Suprapubic skin (tissue), 4 donors: ENCODE measurements around the gene FETUB. TPM values are rescaled to one million over a fixed set of nuclear protein-coding genes. Genes with fewer than 3 reads are reported as not detected.

Source experiments
- DNase-seq, 2 donors: peaks; one replicate each; pipeline ENCODE4 v3.0.0-alpha.2; 2019; ENCODE audit warnings: low spot score in 2 of 2
- H3K27ac ChIP-seq: fragments of 200-600 bp; sonication (generic); one replicate; pipeline ENCODE4 v1.5.1; 2019
- H3K27me3 ChIP-seq: fragments of 200-600 bp; sonication (generic); one replicate; pipeline ENCODE4 v1.5.1; 2019
- H3K36me3 ChIP-seq: fragments of 200-600 bp; sonication (generic); one replicate; pipeline ENCODE4 v1.5.1; 2019
- H3K4me1 ChIP-seq: fragments of 200-600 bp; sonication (generic); one replicate; pipeline ENCODE4 v1.5.1; 2019
- H3K4me3 ChIP-seq: fragments of 200-600 bp; sonication (generic); one replicate; pipeline ENCODE4 v1.5.1; 2019; ENCODE audit warnings: mild to moderate bottlenecking
- H3K9me3 ChIP-seq: fragments of 200-600 bp; sonication (generic); one replicate; pipeline ENCODE4 v1.5.1; 2019
- EP300 ChIP-seq: sonication (generic); formaldehyde crosslinking; IDR thresholded peaks from one replicate; pipeline ENCODE4 v1.6.1; 2017; ENCODE audit warnings: antibody characterized with exemption
- POLR2A ChIP-seq, 2 donors: fragments of 450-650 bp; IDR thresholded peaks; one replicate each; pipeline ENCODE4 v1.6.1; 2017; ENCODE audit warnings: antibody characterized with exemption in 2 of 2, mild to moderate bottlenecking in 2 of 2, moderate library complexity in 2 of 2
- POLR2AphosphoS5 ChIP-seq, 3 donors: sonication (generic); formaldehyde crosslinking; IDR thresholded peaks; one replicate each; pipeline ENCODE4 v1.6.1; 2017; ENCODE audit warnings: antibody characterized with exemption in 3 of 3
- WGBS: methylation state at CpG from one replicate; pipeline ENCODE4 v1.1.5; 2018; 5-methylcytosine and 5-hydroxymethylcytosine counted together
- total RNA-seq, 4 donors: library from RNA; depleted of rRNA; stranded (reverse); fragments of >200 nt; gene quantifications; one replicate each; pipeline ENCODE4 v1.1.0, GENCODE V29; 2016
- TF ChIP-seq, protein P1 (sequence below), 2 donors: fragments of 200-600 bp in 1 of 2; fragments of 450-650 bp in 1 of 2; sonication (generic) in 1 of 2; IDR thresholded peaks; one replicate each; pipeline ENCODE4 v1.5.1; 2016 to 2019; ENCODE audit warnings: antibody characterized with exemption in 2 of 2, mild to moderate bottlenecking in 1 of 2, moderate library complexity in 1 of 2

FETUB gene, protein sequence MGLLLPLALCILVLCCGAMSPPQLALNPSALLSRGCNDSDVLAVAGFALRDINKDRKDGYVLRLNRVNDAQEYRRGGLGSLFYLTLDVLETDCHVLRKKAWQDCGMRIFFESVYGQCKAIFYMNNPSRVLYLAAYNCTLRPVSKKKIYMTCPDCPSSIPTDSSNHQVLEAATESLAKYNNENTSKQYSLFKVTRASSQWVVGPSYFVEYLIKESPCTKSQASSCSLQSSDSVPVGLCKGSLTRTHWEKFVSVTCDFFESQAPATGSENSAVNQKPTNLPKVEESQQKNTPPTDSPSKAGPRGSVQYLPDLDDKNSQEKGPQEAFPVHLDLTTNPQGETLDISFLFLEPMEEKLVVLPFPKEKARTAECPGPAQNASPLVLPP
- total RNA-seq, result 10 to 100 TPM in 2 of 4 donors, 1 to 10 TPM in 2; 3.9 to 16.0 (median 10.4) TPM

DNA sequence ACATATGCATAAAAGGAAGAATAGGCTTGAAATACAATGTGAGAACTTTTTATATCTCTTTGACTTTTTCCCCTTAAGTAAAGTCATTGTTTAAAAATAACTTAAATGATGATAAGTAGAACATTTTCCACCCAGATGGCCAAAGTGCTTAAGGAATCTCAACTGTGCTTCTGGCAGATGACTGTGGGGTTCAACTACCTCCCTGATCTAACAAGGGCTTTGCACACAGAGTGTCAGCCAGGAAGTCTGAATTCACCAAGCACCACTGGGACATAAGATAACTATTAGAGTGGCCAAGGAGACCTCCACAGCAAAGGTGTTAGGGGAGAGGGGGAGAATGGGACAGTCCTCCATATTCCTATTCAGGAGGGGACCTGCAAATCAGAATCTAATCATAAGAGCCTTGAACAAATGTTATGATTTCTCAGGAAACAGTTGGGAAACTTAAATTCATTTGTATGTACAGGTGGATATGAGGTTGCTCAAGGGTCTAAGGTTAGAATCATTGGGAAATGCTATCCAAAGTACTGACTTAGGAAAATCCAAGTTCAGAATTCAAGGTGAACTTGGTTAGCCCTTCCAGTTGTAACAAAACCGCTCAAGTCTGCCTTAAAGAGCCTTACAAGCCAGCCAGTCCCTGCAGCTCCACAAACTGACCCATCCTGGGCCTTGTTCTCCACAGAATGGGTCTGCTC, at the start of gene FETUB:
Gene FETUB (plus strand): TSS at position 622 of the 695 bp plus-strand sequence. CDS start 62 bp downstream, at position 684.
- TF ChIP-seq POLR2AphosphoS5 (IDR thresholded peaks at IDR 0.05) (no peak), POLR2A (IDR thresholded peaks at IDR 0.05) (no peak), EP300 (no peak)
- TF ChIP-seq, protein P1, sequence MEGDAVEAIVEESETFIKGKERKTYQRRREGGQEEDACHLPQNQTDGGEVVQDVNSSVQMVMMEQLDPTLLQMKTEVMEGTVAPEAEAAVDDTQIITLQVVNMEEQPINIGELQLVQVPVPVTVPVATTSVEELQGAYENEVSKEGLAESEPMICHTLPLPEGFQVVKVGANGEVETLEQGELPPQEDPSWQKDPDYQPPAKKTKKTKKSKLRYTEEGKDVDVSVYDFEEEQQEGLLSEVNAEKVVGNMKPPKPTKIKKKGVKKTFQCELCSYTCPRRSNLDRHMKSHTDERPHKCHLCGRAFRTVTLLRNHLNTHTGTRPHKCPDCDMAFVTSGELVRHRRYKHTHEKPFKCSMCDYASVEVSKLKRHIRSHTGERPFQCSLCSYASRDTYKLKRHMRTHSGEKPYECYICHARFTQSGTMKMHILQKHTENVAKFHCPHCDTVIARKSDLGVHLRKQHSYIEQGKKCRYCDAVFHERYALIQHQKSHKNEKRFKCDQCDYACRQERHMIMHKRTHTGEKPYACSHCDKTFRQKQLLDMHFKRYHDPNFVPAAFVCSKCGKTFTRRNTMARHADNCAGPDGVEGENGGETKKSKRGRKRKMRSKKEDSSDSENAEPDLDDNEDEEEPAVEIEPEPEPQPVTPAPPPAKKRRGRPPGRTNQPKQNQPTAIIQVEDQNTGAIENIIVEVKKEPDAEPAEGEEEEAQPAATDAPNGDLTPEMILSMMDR (IDR thresholded peaks at IDR 0.05), result no peak
- Histone ChIP-seq H3K27me3 (no peaks in the 10 kb centered on the region), H3K36me3 (no peaks in the 10 kb centered on the region), H3K9me3 (no peaks in the 10 kb centered on the region), H3K27ac (peak within 1 kb of the TSS; percentile 63), H3K4me3 (no peak within 1 kb of the TSS), H3K4me1 (peaks cover 29% of the 10 kb centered on the region)
- 50% methylated on average over 1 of the region's 1 CpG for WGBS
- DNase-seq, result no peak

DNA sequence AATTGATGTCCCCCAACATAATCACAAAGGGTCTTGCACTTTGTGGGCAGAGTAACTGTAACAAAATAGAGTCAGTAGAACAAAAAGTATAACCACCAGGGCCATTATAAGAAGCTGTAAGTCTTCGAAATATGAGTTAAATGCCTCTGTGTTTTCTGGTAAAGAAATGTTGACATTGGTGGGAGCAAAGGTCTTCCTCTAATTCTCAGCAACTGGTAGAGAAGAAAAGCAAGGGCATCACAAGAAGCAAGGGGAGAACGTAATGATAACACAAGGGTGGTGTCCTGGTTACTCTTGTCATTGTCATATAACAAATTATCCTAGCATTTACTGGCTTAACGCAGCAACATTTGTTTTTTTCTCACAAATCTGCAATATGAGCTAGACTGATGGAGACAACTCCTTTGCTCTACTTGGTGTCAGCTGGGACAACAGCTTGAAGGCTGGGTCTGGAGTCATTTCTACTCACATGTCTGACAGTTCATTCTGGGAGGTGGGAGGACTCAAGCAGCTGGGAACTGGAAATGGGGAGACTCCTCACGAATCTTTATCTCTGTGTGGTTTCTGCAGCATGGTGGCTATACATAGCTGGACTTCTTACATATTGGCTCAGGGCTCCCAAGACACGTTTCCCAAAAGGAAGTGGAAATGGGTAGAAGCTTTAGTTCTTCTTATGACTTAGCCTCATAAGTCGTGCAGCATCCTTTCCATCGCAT, 49.5 kb upstream of the FETUB start:
- H3K27me3 ChIP-seq, result no peaks in the 10 kb centered on the region
- 78% methylated on average over 7 of the region's 7 CpGs for WGBS
- H3K27ac ChIP-seq, result no peak overlapping the region
- no peaks in the 10 kb centered on the region for H3K9me3 ChIP-seq
- peaks cover 15% of the 10 kb centered on the region for H3K4me1 ChIP-seq
- DNase-seq, result no peak
- H3K4me3 ChIP-seq, result no peak overlapping the region
- TF ChIP-seq, protein P1 (IDR thresholded peaks at IDR 0.05), result no peak
- TF ChIP-seq POLR2AphosphoS5 (IDR thresholded peaks at IDR 0.05), result no peak
- TF ChIP-seq EP300, result no peak
- TF ChIP-seq POLR2A (IDR thresholded peaks at IDR 0.05), result no peak
- peaks cover 5% of the 10 kb centered on the region for H3K36me3 ChIP-seq

DNA sequence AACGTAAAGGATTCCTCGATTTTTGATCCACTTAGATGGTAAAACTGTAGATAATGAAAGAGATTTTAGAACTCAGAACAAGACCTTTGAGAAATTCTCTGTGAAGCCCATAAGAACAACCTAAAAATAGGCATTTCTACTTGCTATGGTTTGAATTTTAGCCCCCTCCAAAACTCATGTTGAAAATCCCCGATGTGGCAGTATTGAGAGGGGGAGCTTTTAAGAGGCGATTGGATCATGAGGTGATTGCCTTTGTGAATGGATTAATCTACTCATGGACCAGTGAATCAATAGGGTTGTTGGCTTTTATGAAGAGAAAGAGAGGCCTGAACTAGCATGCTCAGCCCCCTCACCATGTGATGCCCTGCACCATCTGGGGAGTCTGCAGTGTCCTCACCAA, 47.5 kb upstream of the FETUB start:
- WGBS, result 92% methylated on average over 4 of the region's 4 CpGs
- TF ChIP-seq POLR2AphosphoS5 (IDR thresholded peaks at IDR 0.05), result no peak
- no peak for TF ChIP-seq POLR2A (IDR thresholded peaks at IDR 0.05)
- no peak for TF ChIP-seq EP300
- TF ChIP-seq, protein P1 (IDR thresholded peaks at IDR 0.05), result no peak
- Histone ChIP-seq H3K36me3 (no peaks in the 10 kb centered on the region), H3K4me1 (peaks cover 15% of the 10 kb centered on the region), H3K9me3 (no peaks in the 10 kb centered on the region), H3K27me3 (no peaks in the 10 kb centered on the region), H3K4me3 (no peak overlapping the region), H3K27ac (no peak overlapping the region)
- no peak for DNase-seq

DNA sequence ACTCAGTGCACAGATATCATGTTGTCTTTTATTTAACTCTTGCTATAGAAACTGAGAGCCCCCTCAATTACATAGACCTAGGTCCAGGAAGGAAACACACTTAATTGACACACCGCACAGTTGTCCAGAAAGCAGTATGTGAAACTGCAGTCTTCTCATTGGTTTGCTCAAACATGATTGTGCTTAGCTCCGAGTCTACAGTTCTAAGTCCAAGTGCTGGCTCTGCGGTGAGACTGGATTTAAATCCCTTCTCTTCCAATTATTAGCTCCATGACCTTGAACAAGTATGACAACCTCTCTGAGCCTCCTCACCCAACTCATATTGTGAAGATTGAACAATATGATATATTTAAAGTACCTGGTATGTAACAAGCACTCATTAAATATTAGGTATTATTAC, 46.3 kb upstream of the FETUB start:
- TF ChIP-seq POLR2A (IDR thresholded peaks at IDR 0.05) (no peak), EP300 (no peak), POLR2AphosphoS5 (IDR thresholded peaks at IDR 0.05) (no peak)
- TF ChIP-seq, protein P1 (IDR thresholded peaks at IDR 0.05), result no peak
- DNase-seq, result no peak
- Histone ChIP-seq H3K36me3 (no peaks in the 10 kb centered on the region), H3K27me3 (no peaks in the 10 kb centered on the region), H3K4me3 (no peak overlapping the region), H3K9me3 (no peaks in the 10 kb centered on the region), H3K27ac (no peak overlapping the region), H3K4me1 (peaks cover 9% of the 10 kb centered on the region)
- 97% methylated on average over 3 of the region's 3 CpGs for WGBS
